Mesenchymal stem cell (in vitro differentiated cells and primary cell): ENCODE data around the gene GOLIM4.
A peak's percentile ranks its signal among the peaks of the same experiment; 100 is the strongest.

Experiments used
- DNase-seq: peaks from one replicate; pipeline ENCODE4 v3.0.0-alpha.2; 2013
- H2AFZ ChIP-seq: one replicate; pipeline ENCODE4 v1.6.1; 2013; ENCODE audit warnings: low read depth, mild to moderate bottlenecking, control low read depth, inconsistent platforms, low read length, moderate library complexity
- H2AK5ac ChIP-seq: 2 replicates; pipeline ENCODE4 v1.6.1; 2013; ENCODE audit warnings: low read length, moderate library complexity, mild to moderate bottlenecking, inconsistent platforms; ENCODE audit not compliant: severe bottlenecking
- H2BK120ac ChIP-seq: one replicate; pipeline ENCODE4 v1.6.1; 2013; ENCODE audit warnings: low read depth, mild to moderate bottlenecking, inconsistent platforms, low read length, moderate library complexity
- H2BK12ac ChIP-seq, 2 experiments: one replicate each; pipeline ENCODE4 v1.6.1; 2013; ENCODE audit warnings: inconsistent platforms in 2 of 2, low read length in 2 of 2, mild to moderate bottlenecking in 2 of 2, moderate library complexity in 2 of 2, control low read depth in 1 of 2
- H2BK15ac ChIP-seq: one replicate; pipeline ENCODE4 v1.6.1; 2013; ENCODE audit warnings: mild to moderate bottlenecking, low read depth, inconsistent platforms; ENCODE audit not compliant: poor library complexity, severe bottlenecking
- H2BK5ac ChIP-seq: 2 replicates; pipeline ENCODE4 v1.6.1; 2013; ENCODE audit warnings: low read depth, mild to moderate bottlenecking, low read length, control low read depth, inconsistent platforms; ENCODE audit not compliant: poor library complexity, severe bottlenecking
- H3K14ac ChIP-seq, 2 experiments: one replicate each; pipeline ENCODE4 v1.6.1; 2013; ENCODE audit warnings: inconsistent platforms in 2 of 2, low read length in 2 of 2, control low read depth in 1 of 2, mild to moderate bottlenecking in 1 of 2, moderate library complexity in 1 of 2
- H3K18ac ChIP-seq, 2 experiments: one replicate each; pipeline ENCODE4 v1.6.1; 2013; ENCODE audit warnings: inconsistent platforms in 2 of 2, low read length in 2 of 2, control low read depth in 1 of 2, low read depth in 1 of 2, mild to moderate bottlenecking in 1 of 2
- H3K23ac ChIP-seq, 2 experiments: one replicate each; pipeline ENCODE4 v1.6.1; 2013; ENCODE audit warnings: inconsistent platforms in 2 of 2, low read length in 2 of 2, mild to moderate bottlenecking in 2 of 2, moderate library complexity in 2 of 2, control low read depth in 1 of 2
- H3K27ac ChIP-seq: 2 replicates; pipeline ENCODE4 v1.5.1; 2013; ENCODE audit warnings: mild to moderate bottlenecking, moderate library complexity, low read length, control low read depth, inconsistent platforms; ENCODE audit not compliant: poor library complexity, severe bottlenecking
- H3K27me3 ChIP-seq, 2 experiments: 2 replicates each; pipeline versions ENCODE4 v1.6.1 to v1.7.0; 2013; ENCODE audit warnings: low read length in 2 of 2, mild to moderate bottlenecking in 2 of 2, moderate library complexity in 2 of 2, control low read depth in 1 of 2, inconsistent platforms in 1 of 2; ENCODE audit not compliant: control insufficient read depth in 1 of 2, insufficient read depth in 1 of 2
- H3K36me3 ChIP-seq, 2 experiments: 2 replicates each; pipeline versions ENCODE4 v1.6.1 to v1.7.0; 2013; ENCODE audit warnings: low read length in 2 of 2, control low read depth in 1 of 2, inconsistent platforms in 1 of 2, low read depth in 1 of 2, mild to moderate bottlenecking in 1 of 2; ENCODE audit not compliant: insufficient read depth in 2 of 2, control insufficient read depth in 1 of 2
- H3K4ac ChIP-seq, 2 experiments: one replicate each; pipeline ENCODE4 v1.6.1; 2013; ENCODE audit warnings: inconsistent platforms in 2 of 2, low read length in 2 of 2, mild to moderate bottlenecking in 2 of 2, moderate library complexity in 2 of 2, control low read depth in 1 of 2, low read depth in 1 of 2
- H3K4me1 ChIP-seq: 2 replicates; pipeline ENCODE4 v1.6.1; 2013; ENCODE audit warnings: low read depth, low read length, control low read depth; ENCODE audit not compliant: control insufficient read depth, insufficient read depth
- H3K4me2 ChIP-seq: 2 replicates; pipeline ENCODE4 v1.6.1; 2013; ENCODE audit warnings: low read length, mild to moderate bottlenecking, inconsistent platforms; ENCODE audit not compliant: poor library complexity, severe bottlenecking
- H3K4me3 ChIP-seq, 2 experiments: 2 replicates each; pipeline versions ENCODE4 v1.5.1 to v1.7.0; 2013; ENCODE audit warnings: low read length in 2 of 2, mild to moderate bottlenecking in 2 of 2, control low read depth in 1 of 2, low read depth in 1 of 2; ENCODE audit not compliant: insufficient read depth in 1 of 2
- H3K79me1 ChIP-seq: replicated peaks from 2 replicates; pipeline ENCODE4 v1.6.1; 2013; ENCODE audit warnings: mild to moderate bottlenecking, control low read depth, low read length, inconsistent platforms; ENCODE audit not compliant: poor library complexity, severe bottlenecking
- H3K9ac ChIP-seq: 2 replicates; pipeline ENCODE4 v1.7.0; 2013; ENCODE audit warnings: mild to moderate bottlenecking, low read length, moderate library complexity
- H3K9me3 ChIP-seq: 2 replicates; pipeline ENCODE4 v1.7.0; 2013; ENCODE audit warnings: mild to moderate bottlenecking, low read length; ENCODE audit not compliant: control insufficient read depth
- H4K8ac ChIP-seq: one replicate; pipeline ENCODE4 v1.6.1; 2013; ENCODE audit warnings: inconsistent platforms, mild to moderate bottlenecking, low read length, moderate library complexity
- H4K91ac ChIP-seq: one replicate; pipeline ENCODE4 v1.6.1; 2013; ENCODE audit warnings: mild to moderate bottlenecking, low read length, inconsistent platforms
- WGBS: methylation state at CpG from one replicate; pipeline ENCODE4 v1.1.7; 2013; ENCODE audit warnings: mixed read lengths; 5-methylcytosine and 5-hydroxymethylcytosine counted together

GOLIM4 gene

GRCh38 chr3:168077091-168077490 is 18.6 kb downstream of the GOLIM4 start:
- Histone ChIP-seq H3K4me3 (no peak overlapping the region), H2AFZ (no peak overlapping the region)
- 91% methylated on average over 2 of the region's 2 CpGs for WGBS

GRCh38 chr3:168073842-168074605 is 21.7 kb downstream of the GOLIM4 start:
- Histone ChIP-seq H2AFZ (no peak overlapping the region), H3K79me1 (peaks cover 11% of the 10 kb centered on the region), H3K4me1 (no peaks in the 10 kb centered on the region), H2BK12ac (no peak overlapping the region), H3K36me3 (no peaks in the 10 kb centered on the region), H3K14ac (no peak overlapping the region), H3K18ac (peak overlapping the region; percentile 5 to 50), H3K4ac (no peak overlapping the region), H4K8ac (peak overlapping the region; percentile 10), H3K23ac (no peak overlapping the region), H3K9ac (no peak overlapping the region), H2AK5ac (no peak overlapping the region), H2BK15ac (no peak overlapping the region), H2BK120ac (no peak overlapping the region), H3K9me3 (no peaks in the 10 kb centered on the region), H3K27me3 (no peaks in the 10 kb centered on the region), H3K4me3 (no peak overlapping the region), H4K91ac (no peak overlapping the region), H3K4me2 (no peak overlapping the region), H2BK5ac (no peak overlapping the region), H3K27ac (no peak overlapping the region)
- 74% methylated on average over 3 of the region's 4 CpGs for WGBS
- DNase-seq: no peak

More at GRCh38 chr3:168077091-168077490, 18.6 kb downstream of the GOLIM4 start:
- Histone ChIP-seq H3K27me3 (no peaks in the 10 kb centered on the region), H3K4me1 (no peaks in the 10 kb centered on the region), H2BK12ac (no peak overlapping the region), H3K36me3 (no peaks in the 10 kb centered on the region), H2BK5ac (no peak overlapping the region), H3K4ac (no peak overlapping the region), H4K8ac (no peak overlapping the region), H3K27ac (no peak overlapping the region), H2AK5ac (no peak overlapping the region), H3K14ac (no peak overlapping the region), H3K4me2 (no peak overlapping the region), H3K18ac (no peak overlapping the region), H2BK15ac (no peak overlapping the region), H3K9ac (no peak overlapping the region), H3K23ac (no peak overlapping the region), H3K79me1 (peaks cover 16% of the 10 kb centered on the region), H2BK120ac (no peak overlapping the region), H4K91ac (no peak overlapping the region), H3K9me3 (no peaks in the 10 kb centered on the region)
- no peak for DNase-seq

- no peaks in the 10 kb centered on the region for H3K4me1 ChIP-seq
- no peak for DNase-seq
- no peak overlapping the region for H3K23ac ChIP-seq
- no peak overlapping the region for H2BK120ac ChIP-seq
- H3K9ac ChIP-seq: peak overlapping the region; percentile 69
- no peak overlapping the region for H2BK12ac ChIP-seq
- no peak overlapping the region for H2BK5ac ChIP-seq
- no peak overlapping the region for H3K4me2 ChIP-seq
- H2AK5ac ChIP-seq: no peak overlapping the region
- H3K36me3 ChIP-seq: no peaks in the 10 kb centered on the region
- no peak overlapping the region for H3K4ac ChIP-seq
- H4K8ac ChIP-seq: no peak overlapping the region
- no peak overlapping the region for H2AFZ ChIP-seq
- no peak overlapping the region for H4K91ac ChIP-seq
- no peak overlapping the region for H3K18ac ChIP-seq
- no peak overlapping the region for H2BK15ac ChIP-seq
- H3K14ac ChIP-seq: no peak overlapping the region
- peaks cover 10% of the 10 kb centered on the region for H3K79me1 ChIP-seq
- H3K27ac ChIP-seq: no peak overlapping the region
- no peaks in the 10 kb centered on the region for H3K9me3 ChIP-seq
- no peaks in the 10 kb centered on the region for H3K27me3 ChIP-seq
- H3K4me3 ChIP-seq: no peak overlapping the region
Measured at GRCh38 chr3:168072323-168072650, 23.4 kb downstream of the GOLIM4 start.

- no peak overlapping the region for H4K8ac ChIP-seq
- WGBS: 78% methylated on average over 8 of the region's 8 CpGs
- H3K4me2 ChIP-seq: no peak overlapping the region
- no peaks in the 10 kb centered on the region for H3K36me3 ChIP-seq
- no peaks in the 10 kb centered on the region for H3K27me3 ChIP-seq
- H2AK5ac ChIP-seq: no peak overlapping the region
- H3K27ac ChIP-seq: no peak overlapping the region
- H3K9me3 ChIP-seq: no peaks in the 10 kb centered on the region
- H2BK15ac ChIP-seq: no peak overlapping the region
- no peak overlapping the region for H3K18ac ChIP-seq
- H2AFZ ChIP-seq: no peak overlapping the region
- peak; percentile 80 for DNase-seq
- H2BK120ac ChIP-seq: no peak overlapping the region
- no peak overlapping the region for H3K23ac ChIP-seq
- no peak overlapping the region for H3K4me3 ChIP-seq
- no peak overlapping the region for H4K91ac ChIP-seq
- H3K14ac ChIP-seq: no peak overlapping the region
- H3K4me1 ChIP-seq: no peaks in the 10 kb centered on the region
- H3K79me1 ChIP-seq: peaks cover 9% of the 10 kb centered on the region
- no peak overlapping the region for H3K4ac ChIP-seq
- H2BK5ac ChIP-seq: no peak overlapping the region
- peak overlapping the region; percentile 69 for H3K9ac ChIP-seq
- no peak overlapping the region for H2BK12ac ChIP-seq
Measured at GRCh38 chr3:168071591-168072322, 24.0 kb downstream of the GOLIM4 start.
